GM19099 (cell line): ENCODE measurements around the gene LPCAT3.

Source experiments
- POLR2A ChIP-seq: IDR thresholded peaks from 3 replicates; pipeline ENCODE4 v1.6.1; 2011; ENCODE audit warnings: low read depth; ENCODE audit not compliant: insufficient read length; ENCODE audit errors: extremely low read depth

LPCAT3 gene

GRCh38 chr12:6978611-6979011, 39.7 kb downstream of the LPCAT3 start:
- peak; percentile 23 for TF ChIP-seq POLR2A

- TF ChIP-seq POLR2A, result no peak
Observed at GRCh38 chr12:6978188-6978587, 40.1 kb downstream of the LPCAT3 start.

GRCh38 chr12:6977653-6978052, 40.6 kb downstream of the LPCAT3 start:
- no peak for TF ChIP-seq POLR2A

GRCh38 chr12:6975297-6976032, 42.8 kb downstream of the LPCAT3 start:
- TF ChIP-seq POLR2A, result no peak

GRCh38 chr12:6974180-6974579, 44.1 kb downstream of the LPCAT3 start:
- no peak for TF ChIP-seq POLR2A

GRCh38 chr12:6970096-6970527, 48.2 kb downstream of the LPCAT3 start:
- no peak for TF ChIP-seq POLR2A

GRCh38 chr12:6968426-6968825, 49.9 kb downstream of the LPCAT3 start:
- no peak for TF ChIP-seq POLR2A

- no peak for TF ChIP-seq POLR2A
Observed at GRCh38 chr12:6967651-6968100, 50.6 kb downstream of the LPCAT3 start.

- no peak for TF ChIP-seq POLR2A
Observed at GRCh38 chr12:6966351-6966750, 51.9 kb downstream of the LPCAT3 start.

GRCh38 chr12:6965714-6966113, 52.6 kb downstream of the LPCAT3 start:
- TF ChIP-seq POLR2A, result no peak

- peak; percentile 13 for TF ChIP-seq POLR2A
Observed at GRCh38 chr12:6965026-6965661, 53.1 kb downstream of the LPCAT3 start.

- TF ChIP-seq POLR2A, result no peak
Observed at GRCh38 chr12:6964605-6965025, 53.7 kb downstream of the LPCAT3 start.

- TF ChIP-seq POLR2A, result no peak
Observed at GRCh38 chr12:6963791-6964413, 54.4 kb downstream of the LPCAT3 start.

- TF ChIP-seq POLR2A, result no peak
Observed at GRCh38 chr12:6963016-6963731, 55.1 kb downstream of the LPCAT3 start.
